Adrenal gland (tissue), 12 donors: ENCODE results near the gene DRGX. TPM values are rescaled to one million over a fixed set of nuclear protein-coding genes. Genes with fewer than 3 reads are reported as not detected.

Source experiments
- DNase-seq, 7 donors: peaks; one replicate each; pipeline ENCODE4 v3.0.0-alpha.2; 2019 to 2020
- H3K27ac ChIP-seq, 5 donors: fragments of 200-600 bp; sonication (generic) in 4 of 5; 1 replicate in 3 of 5; 2 replicates in 2 of 5; pipeline versions ENCODE4 v1.5.1 to v1.8.0; 2016 to 2020; ENCODE audit warnings: mild to moderate bottlenecking in 1 of 5
- H3K27me3 ChIP-seq: fragments of 200-600 bp; 2 replicates; pipeline ENCODE4 v1.8.0; 2021
- H3K36me3 ChIP-seq, 2 donors: fragments of 200-600 bp; replicated peaks in 1 of 2; 1 replicate in 1 of 2; 2 replicates in 1 of 2; pipeline versions ENCODE4 v1.5.1 to v1.8.0; 2018 to 2022
- H3K4me1 ChIP-seq, 2 donors: fragments of 200-600 bp; replicated peaks in 1 of 2; 1 replicate in 1 of 2; 2 replicates in 1 of 2; pipeline versions ENCODE4 v1.5.1 to v1.8.0; 2018 to 2021
- H3K4me3 ChIP-seq, 4 donors: fragments of 200-600 bp; sonication (generic) in 3 of 4; one replicate each; pipeline ENCODE4 v1.5.1; 2016 to 2018
- H3K9me3 ChIP-seq, 3 donors: fragments of 200-600 bp; sonication (generic) in 1 of 3; replicated peaks in 1 of 3; 1 replicate in 2 of 3; 2 replicates in 1 of 3; pipeline versions ENCODE4 v1.5.1 to v1.8.0; 2016 to 2021
- CTCF ChIP-seq, 6 experiments: fragments of 450-650 bp in 4 of 6; fragments of 200-600 bp in 2 of 6; sonication (generic) in 1 of 6; IDR thresholded peaks; 1 replicate in 5 of 6; 2 replicates in 1 of 6; pipeline versions ENCODE4 v1.5.1 to v1.8.0; 2016 to 2021; ENCODE audit warnings: antibody characterized with exemption in 6 of 6, mild to moderate bottlenecking in 2 of 6, moderate library complexity in 1 of 6
- POLR2A ChIP-seq, 2 donors: fragments of 450-650 bp; IDR thresholded peaks; one replicate each; pipeline ENCODE4 v1.6.1; 2017; ENCODE audit warnings: antibody characterized with exemption in 2 of 2, mild to moderate bottlenecking in 2 of 2, moderate library complexity in 1 of 2
- WGBS, 4 donors: extraction: QIAGEN DNeasy Blood & Tissue Kit in 2 of 4; methylation state at CpG; one replicate each; pipeline versions ENCODE4 v1.1.5 to v1.1.7; 2013 to 2017; 5-methylcytosine and 5-hydroxymethylcytosine counted together
- intact Hi-C, 2 donors: fragments of 100-400 bp; cut with DNase I; formaldehyde crosslinking; loops; one replicate each; pipeline versions ENCODE4 v1.14.1 to v1.15.0; 2022 to 2023
- polyA plus RNA-seq, 3 donors: library from polyadenylated mRNA; stranded (reverse); fragments of 200-250 nt in 2 of 3; fragments of 350-450 nt in 1 of 3; fragmentation: Illumina TruSeq in 1 of 3; extraction: RNeasy Lipid Tissue Mini Kit (QIAGEN cat#74804) in 1 of 3; gene quantifications; one replicate each; pipeline ENCODE4 v1.2.3, GENCODE V29; 2013 to 2014
- total RNA-seq, 9 donors: library from RNA; depleted of rRNA in 4 of 9; stranded (reverse); fragments of >200 nt in 4 of 9; fragments of 120-200 nt in 1 of 9; fragmentation: NEBNext Ultra II Directional in 1 of 9; extraction: Animal tissue kit (Norgen Biotek cat#: 25700) in 1 of 9; gene quantifications; one replicate each; pipeline versions ENCODE4 v1.1.0 to v1.2.4, GENCODE V29; 2013 to 2023
- donor health status: healthy with polysubstance abuse.
- donor health status: Bipolar disorder and iron deficiency.
- donor health status: DM: yes; HTN: yes; CAD: no.
- donor health status: DM: no; HTN: no; CAD: no.
- donor health status: DM: no; HTN: no; CAD: no.
- donor health status: DM: yes; HTN: yes; CAD: no.

The DRGX gene
- total and polyA plus RNA-seq, 12 donors: 0.06 to 9.6 (median 2.8) TPM; not detected in 4

- H3K9me3 ChIP-seq: no peaks in the 10 kb centered on the region
- H3K27ac ChIP-seq: no peak overlapping the region
- H3K36me3 ChIP-seq: no peaks in the 10 kb centered on the region
- no peak overlapping the region for H3K4me3 ChIP-seq
- H3K27me3 ChIP-seq: no peaks in the 10 kb centered on the region
- no peaks in the 10 kb centered on the region for H3K4me1 ChIP-seq
- DNase-seq: no peak
- TF ChIP-seq POLR2A (IDR thresholded peaks at IDR 0.05): no peak
- no peak for TF ChIP-seq CTCF (IDR thresholded peaks at IDR 0.05)
- intact Hi-C loops: no loop called here
Observed at GRCh38 chr10:49334964-49335363, 60.9 kb downstream of the DRGX start.

DNA sequence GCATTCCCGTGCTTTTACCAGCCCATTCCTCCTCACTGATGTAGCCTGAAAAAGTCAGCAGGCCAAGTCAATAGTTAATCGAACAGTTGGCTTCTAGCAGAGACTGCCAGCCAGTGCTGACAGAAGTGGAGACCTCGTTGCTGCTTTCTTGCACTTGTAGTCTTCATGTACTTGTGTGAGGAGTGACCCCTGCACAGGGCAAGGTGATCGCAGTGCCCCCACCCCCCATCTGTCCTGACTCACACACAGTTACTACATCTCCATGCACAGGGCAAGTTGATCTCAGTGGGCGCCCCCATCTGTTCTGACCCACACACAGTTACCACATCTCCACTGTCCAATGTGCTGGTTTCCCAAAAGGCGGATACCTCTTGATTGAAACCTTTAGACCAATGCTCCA is 62.7 kb downstream of the DRGX start:
- intact Hi-C loops: no loop called here
- no peaks in the 10 kb centered on the region for H3K27me3 ChIP-seq
- no peaks in the 10 kb centered on the region for H3K4me1 ChIP-seq
- TF ChIP-seq CTCF (IDR thresholded peaks at IDR 0.05) (no peak), POLR2A (IDR thresholded peaks at IDR 0.05) (no peak)
- no peak overlapping the region for H3K27ac ChIP-seq
- no peak overlapping the region for H3K4me3 ChIP-seq
- H3K9me3 ChIP-seq: no peaks in the 10 kb centered on the region
- WGBS, 4 donors: 82 to 87% (median 83%) methylated on average over 5 to 6 of the region's 6 CpGs
- no peaks in the 10 kb centered on the region for H3K36me3 ChIP-seq
- no peak for DNase-seq

- TF ChIP-seq CTCF (IDR thresholded peaks at IDR 0.05) (no peak), POLR2A (IDR thresholded peaks at IDR 0.05) (no peak)
- Histone ChIP-seq H3K27me3 (no peaks in the 10 kb centered on the region), H3K9me3 (no peaks in the 10 kb centered on the region), H3K4me1 (no peaks in the 10 kb centered on the region), H3K27ac (no peak overlapping the region), H3K36me3 (no peaks in the 10 kb centered on the region), H3K4me3 (no peak overlapping the region)
- no peak for DNase-seq
- whole genome bisulfite sequencing, 4 donors: 73 to 86% (median 84%) methylated on average over 6 of the region's 6 CpGs
- intact Hi-C loops: no loop called here
Observed at GRCh38 chr10:49332768-49333167, 63.1 kb downstream of the DRGX start.

DNA sequence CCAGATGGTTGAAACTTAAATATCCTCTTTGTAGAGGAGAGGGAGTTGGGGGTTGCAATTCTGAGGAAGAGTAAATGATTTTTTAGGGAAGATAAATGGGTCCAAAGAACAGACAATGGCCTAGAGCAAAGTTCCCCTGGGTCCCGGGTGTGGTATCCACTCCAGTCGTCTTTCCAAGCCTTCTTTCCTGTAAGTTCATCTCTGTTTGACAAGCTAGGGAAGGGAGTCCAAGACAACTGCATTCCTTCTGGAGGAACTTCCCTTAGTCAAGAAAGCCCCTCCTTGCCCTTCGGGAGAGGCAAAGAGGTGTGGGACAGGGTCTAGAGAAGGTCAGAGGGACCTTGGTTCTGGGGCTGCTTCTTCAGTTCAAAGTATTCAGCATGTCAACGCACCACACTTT is 63.6 kb downstream of the DRGX start:
- no peaks in the 10 kb centered on the region for H3K27me3 ChIP-seq
- intact Hi-C loops: no loop called here
- no peaks in the 10 kb centered on the region for H3K9me3 ChIP-seq
- H3K36me3 ChIP-seq: no peaks in the 10 kb centered on the region
- H3K4me3 ChIP-seq: no peak overlapping the region
- no peak overlapping the region for H3K27ac ChIP-seq
- 70 to 80% (median 75%) methylated on average over 4 of the region's 4 CpGs for WGBS, 4 donors
- no peak for DNase-seq
- TF ChIP-seq POLR2A (IDR thresholded peaks at IDR 0.05): no peak
- no peak for TF ChIP-seq CTCF (IDR thresholded peaks at IDR 0.05)
- H3K4me1 ChIP-seq: no peaks in the 10 kb centered on the region
